Skin epidermis (tissue), 12 donors: ENCODE results near the gene LRRC46.
A peak's percentile ranks its signal among the peaks of the same experiment; 100 is the strongest.

Experiments
- H3K27ac ChIP-seq, 21 experiments: fragments of 200-600 bp; sonication (generic) in 11 of 21; one replicate each; pipeline ENCODE4 v1.5.0; 2020; ENCODE audit warnings: mild to moderate bottlenecking in 3 of 21, inconsistent platforms in 2 of 21, moderate library complexity in 2 of 21
- H3K4me3 ChIP-seq, 7 experiments: fragments of 200-600 bp; sonication (generic) in 2 of 7; one replicate each; pipeline ENCODE4 v1.5.0; 2020; ENCODE audit warnings: inconsistent platforms in 2 of 7, mild to moderate bottlenecking in 2 of 7, moderate library complexity in 1 of 7

LRRC46 gene

GRCh38 chr17:47808036-47808829, 23.2 kb upstream of the LRRC46 start:
- Histone ChIP-seq H3K4me3 (no peak overlapping the region), H3K27ac (no peak overlapping the region)

GRCh38 chr17:47808830-47809480, 22.5 kb upstream of the LRRC46 start:
- no peak overlapping the region for H3K4me3 ChIP-seq
- no peak overlapping the region for H3K27ac ChIP-seq

DNA sequence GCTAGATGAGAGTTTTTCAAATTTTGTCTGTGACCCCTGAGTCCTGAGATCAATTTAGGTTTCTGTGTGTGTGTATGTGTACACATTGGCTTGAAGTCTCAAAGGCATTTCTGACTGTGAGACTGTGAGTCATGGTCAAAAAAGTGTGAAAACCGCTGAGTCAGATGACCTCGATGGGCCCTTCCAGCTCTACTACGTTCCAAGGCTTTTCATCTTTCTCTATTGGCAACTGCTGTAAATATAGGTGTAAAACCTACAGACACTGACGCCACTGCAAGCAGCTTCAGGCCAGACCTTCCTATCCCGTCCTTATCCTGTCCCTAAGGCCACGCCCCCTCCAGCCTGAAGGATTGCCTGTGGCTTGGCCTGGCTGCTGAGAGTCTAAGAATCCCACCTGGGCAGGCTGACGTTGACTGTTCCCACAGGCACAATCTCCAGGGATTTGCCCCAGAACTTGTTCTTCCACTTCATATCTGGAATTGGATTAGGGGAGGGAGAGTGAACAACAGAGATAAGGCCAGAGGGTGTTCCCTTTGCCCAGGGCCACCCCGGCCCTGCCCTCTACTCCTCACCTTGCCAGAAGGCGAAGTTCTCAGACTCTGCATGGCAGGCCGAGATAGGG, 21.2 kb upstream of the LRRC46 start:
- H3K27ac ChIP-seq = peak overlapping the region in 2 of 21 experiments; percentile 24 to 55

GRCh38 chr17:47810901-47811635, 20.4 kb upstream of the LRRC46 start:
- Histone ChIP-seq H3K4me3 (no peak overlapping the region), H3K27ac (peak overlapping the region in 1 of 21 experiments; percentile 24)

More for the DNA sequence above, 21.2 kb upstream of the LRRC46 start:
- no peak overlapping the region for H3K4me3 ChIP-seq

GRCh38 chr17:47811709-47812108, 19.8 kb upstream of the LRRC46 start:
- Histone ChIP-seq H3K27ac (no peak overlapping the region), H3K4me3 (no peak overlapping the region)

GRCh38 chr17:47812146-47812920, 19.1 kb upstream of the LRRC46 start:
- H3K4me3 ChIP-seq = no peak overlapping the region
- no peak overlapping the region for H3K27ac ChIP-seq

DNA sequence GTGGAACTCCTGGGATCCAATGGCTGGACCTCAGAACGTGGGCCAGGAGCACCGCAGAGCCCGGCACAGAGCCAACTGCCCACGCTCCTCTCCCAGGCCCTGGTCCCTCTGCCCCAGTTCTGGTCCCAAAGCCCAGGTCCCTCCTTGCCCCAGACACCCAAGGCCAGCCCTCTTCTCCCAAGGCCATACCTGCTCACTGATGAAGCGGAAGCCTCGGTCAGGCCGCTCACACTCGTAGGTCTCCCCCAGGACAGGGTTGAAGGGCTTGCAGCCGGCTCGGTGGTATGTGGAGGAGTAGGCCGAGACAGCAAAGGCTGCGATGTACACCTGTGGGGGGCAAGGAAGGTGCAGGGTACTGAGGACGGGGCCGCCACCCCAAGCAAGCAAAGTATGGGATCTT, 18.4 kb upstream of the LRRC46 start:
- Histone ChIP-seq H3K27ac (no peak overlapping the region), H3K4me3 (no peak overlapping the region)

DNA sequence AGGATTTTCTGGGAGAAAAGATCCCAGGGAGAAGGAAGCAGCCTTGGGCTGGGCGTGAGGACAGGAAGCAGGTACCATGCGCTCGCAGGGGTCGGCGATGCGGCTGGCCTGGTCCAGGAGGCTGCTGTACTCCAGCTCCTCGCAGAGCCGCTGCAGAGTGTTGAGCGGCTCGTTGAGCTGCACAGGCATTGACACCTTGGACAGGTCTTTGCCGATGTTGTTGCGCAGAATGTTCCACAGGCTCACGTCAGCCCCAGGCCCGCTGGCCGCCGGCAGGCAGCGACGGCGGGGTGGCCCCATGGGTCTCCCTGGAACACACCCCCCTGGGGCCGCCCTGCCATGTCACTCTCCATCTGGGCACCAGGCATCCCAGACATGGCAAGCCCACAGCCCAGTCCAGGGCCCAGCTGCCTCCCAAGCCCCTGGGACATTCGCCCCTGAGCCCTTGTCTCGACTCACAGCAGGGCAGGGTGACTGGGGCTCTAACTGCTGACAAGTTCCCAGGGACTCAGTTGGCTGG, 17.9 kb upstream of the LRRC46 start:
- H3K4me3 ChIP-seq = no peak overlapping the region
- no peak overlapping the region for H3K27ac ChIP-seq

- H3K4me3 ChIP-seq = no peak overlapping the region
Observed at GRCh38 chr17:47815106-47815918, 16.2 kb upstream of the LRRC46 start.

DNA sequence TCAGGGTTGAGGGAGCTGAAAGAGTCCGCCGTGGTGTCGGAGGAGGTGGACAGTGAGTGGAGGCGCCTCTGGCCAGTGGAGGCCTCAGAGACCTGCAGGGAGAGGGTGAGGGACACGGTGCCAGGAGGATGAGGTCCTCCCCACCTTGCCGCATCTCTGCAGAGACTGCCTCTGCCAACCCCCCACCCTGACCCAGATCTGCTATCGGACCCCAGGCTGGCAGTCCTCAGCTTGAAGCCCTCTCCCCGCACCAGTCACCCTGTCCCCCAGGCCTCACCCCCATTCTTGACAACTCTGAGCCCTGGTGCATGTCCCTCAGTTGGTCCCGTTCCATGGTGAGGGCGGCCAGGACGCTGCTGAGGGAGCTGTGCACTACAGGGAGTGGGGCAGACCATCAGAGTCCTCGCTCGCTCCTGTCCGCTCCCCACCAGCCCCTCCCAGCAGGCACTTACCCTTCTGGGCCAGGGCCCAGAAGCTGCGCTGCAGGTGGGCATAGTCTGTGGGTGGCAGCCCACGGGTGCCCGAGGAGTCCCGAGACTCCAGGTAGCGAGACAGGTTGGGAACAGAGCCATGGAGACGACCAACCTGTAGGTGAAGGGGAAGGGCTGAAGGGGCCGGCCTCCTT, 15.2 kb upstream of the LRRC46 start:
- no peak overlapping the region for H3K27ac ChIP-seq

More at GRCh38 chr17:47815106-47815918, 16.2 kb upstream of the LRRC46 start:
- H3K27ac ChIP-seq = no peak overlapping the region

GRCh38 chr17:47816947-47817346, 14.5 kb upstream of the LRRC46 start:
- H3K4me3 ChIP-seq = no peak overlapping the region
- no peak overlapping the region for H3K27ac ChIP-seq

More for the DNA sequence above, 15.2 kb upstream of the LRRC46 start:
- H3K4me3 ChIP-seq = no peak overlapping the region

DNA sequence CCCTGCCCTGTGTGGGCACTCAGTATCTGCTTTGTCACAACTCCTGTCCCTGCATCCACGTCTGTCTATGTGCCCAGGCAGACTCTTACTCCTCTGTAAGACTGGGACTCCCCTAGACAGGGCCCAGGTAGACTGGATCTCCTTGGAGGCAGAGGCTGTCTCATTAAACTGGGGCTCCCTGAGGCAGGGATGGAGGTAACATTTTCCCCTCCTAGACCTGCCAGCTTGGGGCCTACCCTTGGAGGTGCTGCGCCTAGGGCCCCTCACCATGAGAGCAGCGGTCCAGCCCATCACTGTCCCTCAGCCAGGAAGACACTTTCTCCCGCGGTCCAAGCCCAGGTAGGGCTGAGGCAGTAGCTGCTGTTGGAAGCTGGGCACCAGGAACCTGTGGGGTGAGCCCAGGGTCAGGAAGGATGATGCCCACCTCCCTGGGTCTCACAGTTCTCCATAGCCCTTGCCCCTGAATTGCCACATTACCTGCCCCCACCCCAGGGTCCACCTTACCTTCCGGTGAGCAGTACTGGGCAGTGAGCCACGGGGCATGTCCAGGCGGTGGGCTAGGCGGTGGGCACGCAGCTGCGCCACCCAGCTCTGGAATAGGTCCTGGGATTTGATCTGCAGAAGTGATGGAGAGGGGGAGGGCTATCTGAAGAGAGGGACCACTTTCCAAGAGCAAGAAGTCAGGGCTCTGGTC, 13.3 kb upstream of the LRRC46 start:
- Histone ChIP-seq H3K27ac (no peak overlapping the region), H3K4me3 (no peak overlapping the region)

GRCh38 chr17:47819475-47819874, 12.0 kb upstream of the LRRC46 start:
- H3K27ac ChIP-seq = no peak overlapping the region
- no peak overlapping the region for H3K4me3 ChIP-seq

GRCh38 chr17:47820033-47820789, 11.3 kb upstream of the LRRC46 start:
- peak overlapping the region in 2 of 21 experiments; percentile 66 to 72 for H3K27ac ChIP-seq
- H3K4me3 ChIP-seq = peak overlapping the region in 1 of 7 experiments; percentile 50

GRCh38 chr17:47821031-47821423, 10.4 kb upstream of the LRRC46 start:
- Histone ChIP-seq H3K4me3 (peak overlapping the region; percentile 33 to 52 (median 50)), H3K27ac (peak overlapping the region in 17 of 21 experiments; percentile 14 to 83 (median 63))
